SK-N-SH (cell line): ENCODE results near the gene NARS2. TPM values are rescaled to one million over a fixed set of nuclear protein-coding genes. Genes with fewer than 3 reads are reported as not detected.

ENCODE experiments used
- CTCF ChIA-PET: fragments of 300-600, 350-600 bp; formaldehyde crosslinking; extraction: SDS; loops from one replicate; lab custom pipeline; 2021; lab: Yijun Ruan, JAX
- POLR2A ChIA-PET: fragments of 350-600 bp; sonication (Branson Sonifier 250); formaldehyde crosslinking; extraction: SDS; loops from one replicate; lab custom pipeline; 2020; ENCODE audit warnings: antibody characterized with exemption, inconsistent platforms; lab: Yijun Ruan, JAX
- DNase-seq: peaks from one replicate; pipeline ENCODE4 v3.0.0; 2012
- H2AFZ ChIP-seq: fragments of 200-600 bp; sonication (generic); 2 replicates; pipeline ENCODE4 v1.8.1; 2016; ENCODE audit warnings: antibody characterized with exemption, mild to moderate bottlenecking, low read depth
- H3F3A ChIP-seq: fragments of 200-600 bp; sonication (generic); replicated peaks from 2 replicates; pipeline ENCODE3; 2016; ENCODE audit warnings: antibody characterized with exemption, mild to moderate bottlenecking; ENCODE audit not compliant: insufficient read depth
- H3K27ac ChIP-seq, 2 experiments: fragments of 200-500 bp in 1 of 2; fragments of 200-600 bp in 1 of 2; sonication (Bioruptor generic) in 1 of 2; sonication (generic), shearing (Covaris generic) in 1 of 2; 2 replicates each; pipeline versions ENCODE4 v1.5.1 to v1.6.1; 2014 to 2016; ENCODE audit warnings: low read depth in 2 of 2, inconsistent platforms in 1 of 2, low read length in 1 of 2, mild to moderate bottlenecking in 1 of 2, mixed read lengths in 1 of 2
- H3K27me3 ChIP-seq: fragments of 200-600 bp; sonication (generic), shearing (Covaris generic); 2 replicates; pipeline ENCODE4 v1.6.1; 2016; ENCODE audit warnings: mixed run types; ENCODE audit not compliant: insufficient read depth
- H3K36me3 ChIP-seq, 2 experiments: fragments of 200-500 bp in 1 of 2; fragments of 200-600 bp in 1 of 2; sonication (Bioruptor generic) in 1 of 2; sonication (generic) in 1 of 2; replicated peaks in 1 of 2; 2 replicates each; pipeline versions ENCODE3 to v1.5.1; 2014 to 2016; ENCODE audit warnings: low read length in 1 of 2, mild to moderate bottlenecking in 1 of 2; ENCODE audit not compliant: insufficient read depth in 2 of 2, control insufficient read depth in 1 of 2
- H3K4me1 ChIP-seq, 2 experiments: fragments of 200-500 bp in 1 of 2; fragments of 200-600 bp in 1 of 2; sonication (Bioruptor generic) in 1 of 2; sonication (generic), shearing (Covaris generic) in 1 of 2; 2 replicates each; pipeline versions ENCODE4 v1.5.1 to v1.6.1; 2014 to 2016; ENCODE audit warnings: low read depth in 1 of 2, low read length in 1 of 2, mixed run types in 1 of 2; ENCODE audit not compliant: insufficient read depth in 2 of 2, control insufficient read depth in 1 of 2
- H3K4me2 ChIP-seq: fragments of 200-600 bp; sonication (generic), shearing (Covaris generic); 2 replicates; pipeline ENCODE4 v1.6.1; 2017; ENCODE audit warnings: mixed run types
- H3K4me3 ChIP-seq, 2 experiments: fragments of 200-500 bp in 1 of 2; fragments of 200-600 bp in 1 of 2; sonication (Bioruptor generic) in 1 of 2; sonication (generic), shearing (Covaris generic) in 1 of 2; 2 replicates each; pipeline versions ENCODE4 v1.5.1 to v1.8.1; 2014 to 2016; ENCODE audit warnings: low read depth in 2 of 2, inconsistent platforms in 1 of 2, low read length in 1 of 2, mild to moderate bottlenecking in 1 of 2, mixed read lengths in 1 of 2, moderate library complexity in 1 of 2
- H3K79me2 ChIP-seq: fragments of 200-600 bp; sonication (generic); 2 replicates; pipeline ENCODE4 v1.8.1; 2017; ENCODE audit warnings: mild to moderate bottlenecking; ENCODE audit not compliant: insufficient read depth
- H3K9ac ChIP-seq: fragments of 200-600 bp; sonication (generic); 2 replicates; pipeline ENCODE4 v1.6.1; 2017; ENCODE audit warnings: mixed run types
- H3K9me2 ChIP-seq: fragments of 200-600 bp; sonication (generic); 2 replicates; pipeline ENCODE4 v1.6.1; 2017; ENCODE audit warnings: mixed run types
- H3K9me3 ChIP-seq: fragments of 200-600 bp; sonication (generic); 2 replicates; pipeline ENCODE4 v1.6.1; 2017; ENCODE audit warnings: mixed run types, mild to moderate bottlenecking, moderate library complexity
- H4K20me1 ChIP-seq: fragments of 200-600 bp; sonication (generic); 2 replicates; pipeline ENCODE4 v1.6.1; 2017; ENCODE audit warnings: mild to moderate bottlenecking, mixed run types; ENCODE audit not compliant: insufficient read depth
- CHD2 ChIP-seq: fragments of 150-350 bp; IDR thresholded peaks from 2 replicates; pipeline ENCODE4 v1.6.1; 2018; ENCODE audit warnings: low read length; ENCODE audit not compliant: partially characterized antibody
- ELF1 ChIP-seq: IDR thresholded peaks from 2 replicates; pipeline ENCODE4 v1.4.0; 2012
- FOSL2 ChIP-seq: IDR thresholded peaks from 2 replicates; pipeline ENCODE4 v1.4.0; 2012; ENCODE audit warnings: low read depth, mild to moderate bottlenecking, moderate library complexity, borderline replicate concordance
- FOXM1 ChIP-seq: IDR thresholded peaks from 2 replicates; pipeline ENCODE4 v1.4.0; 2012; ENCODE audit warnings: low read depth, mild to moderate bottlenecking
- GABPA ChIP-seq: IDR thresholded peaks from 2 replicates; pipeline ENCODE4 v1.4.0; 2012; ENCODE audit warnings: low read depth, mild to moderate bottlenecking
- IRF3 ChIP-seq: fragments of 150-350 bp; IDR thresholded peaks from 2 replicates; pipeline ENCODE4 v1.6.1; 2016; ENCODE audit warnings: mild to moderate bottlenecking, low read depth, low read length
- MAX ChIP-seq: IDR thresholded peaks from 2 replicates; pipeline ENCODE4 v1.4.0; 2012; ENCODE audit warnings: low read depth
- MEF2A ChIP-seq: IDR thresholded peaks from 2 replicates; pipeline ENCODE4 v1.4.0; 2012; ENCODE audit warnings: low read depth, borderline replicate concordance
- MXI1 ChIP-seq: IDR thresholded peaks from 2 replicates; pipeline ENCODE4 v1.6.1; 2012; ENCODE audit warnings: mild to moderate bottlenecking, low read depth, low read length, improper control_type of control experiment
- NFIC ChIP-seq: IDR thresholded peaks from 2 replicates; pipeline ENCODE4 v1.4.0; 2012; ENCODE audit warnings: borderline replicate concordance
- NRF1 ChIP-seq: IDR thresholded peaks from 2 replicates; pipeline ENCODE4 v1.6.1; 2012; ENCODE audit warnings: low read depth, mild to moderate bottlenecking, low read length
- RAD21 ChIP-seq: IDR thresholded peaks from 2 replicates; pipeline ENCODE4 v1.6.1; 2012; ENCODE audit warnings: mild to moderate bottlenecking, low read length
- REST ChIP-seq: IDR thresholded peaks from 2 replicates; pipeline ENCODE4 v1.6.1; 2012; ENCODE audit warnings: mild to moderate bottlenecking, low read depth, low read length, moderate library complexity
- RFX5 ChIP-seq: IDR thresholded peaks from 2 replicates; pipeline ENCODE4 v1.6.1; 2012; ENCODE audit warnings: mild to moderate bottlenecking, improper control_type of control experiment, low read length
- RXRA ChIP-seq: IDR thresholded peaks from 2 replicates; pipeline ENCODE4 v1.4.0; 2012; ENCODE audit warnings: low read depth, mild to moderate bottlenecking, borderline replicate concordance
- TEAD4 ChIP-seq: IDR thresholded peaks from 2 replicates; pipeline ENCODE4 v1.4.0; 2012; ENCODE audit warnings: mild to moderate bottlenecking, borderline replicate concordance; ENCODE audit not compliant: insufficient read depth
- USF1 ChIP-seq: IDR thresholded peaks from 2 replicates; pipeline ENCODE4 v1.4.0; 2012; ENCODE audit warnings: low read depth, borderline replicate concordance
- polyA plus RNA-seq, 3 experiments: library from polyadenylated mRNA; depleted of rRNA; stranded (reverse); fragments of >200 nt; gene quantifications; 2 replicates each; pipeline ENCODE4 v1.2.3, GENCODE V29; 2012

The NARS2 gene
- polyA plus RNA-seq, 1 of the 3 experiments (the other 2 are of a cell fraction) = 8.9 TPM

- H3K9me2 ChIP-seq = no peaks in the 10 kb centered on the region
- ChIA-PET POLR2A (no interaction called here), CTCF (interaction anchor here (3.3 to 6.3 kb wide), 2 partner anchors 10 to 136 kb away, joined by 21 to 39 read pairs; partner anchors contain the start of gene GAB2)
- peaks cover 24 to 55% of the 10 kb centered on the region in 2 experiments for H3K4me1 ChIP-seq
- H2AFZ ChIP-seq = no peak overlapping the region
- no peaks in the 10 kb centered on the region for H3F3A ChIP-seq
- H3K4me2 ChIP-seq = no peak overlapping the region
- no peaks in the 10 kb centered on the region for H3K9me3 ChIP-seq
- TF ChIP-seq MXI1 = no peak
- TF ChIP-seq RXRA = no peak
- TF ChIP-seq ELF1 = no peak
- no peak for TF ChIP-seq MEF2A
- no peak for TF ChIP-seq CHD2
- no peak for TF ChIP-seq FOSL2
- TF ChIP-seq FOXM1 = no peak
- no peak for TF ChIP-seq REST
- no peak for TF ChIP-seq RAD21
- TF ChIP-seq USF1 = no peak
- no peak for TF ChIP-seq RFX5
- TF ChIP-seq NFIC = no peak
- TF ChIP-seq GABPA = no peak
- TF ChIP-seq MAX = no peak
- TF ChIP-seq NRF1 = no peak
- no peak for TF ChIP-seq IRF3
- TF ChIP-seq TEAD4 = no peak
- H3K4me3 ChIP-seq = no peak overlapping the region
- no peaks in the 10 kb centered on the region for H4K20me1 ChIP-seq
- H3K27ac ChIP-seq = peak overlapping the region in 1 of 2 experiments; percentile 100; a peak in 2 of 4 replicates
- H3K79me2 ChIP-seq = no peaks in the 10 kb centered on the region
- DNase-seq = no peak
- no peak overlapping the region for H3K9ac ChIP-seq
- H3K27me3 ChIP-seq = no peaks in the 10 kb centered on the region
- H3K36me3 ChIP-seq = no peaks in the 10 kb centered on the region
Observed at GRCh38 chr11:78428266-78428636, 146.4 kb downstream of the NARS2 start.
